Umbilical cord (tissue), 2 donors: ENCODE measurements around the gene LAD1. TPM values are rescaled to one million over a fixed set of nuclear protein-coding genes. Genes with fewer than 3 reads are reported as not detected.

ENCODE experiments used
- DNase-seq: peaks from one replicate; pipeline ENCODE4 v3.0.0-alpha.2; 2015; ENCODE audit warnings: low spot score
- total RNA-seq: library from RNA; depleted of rRNA; stranded (reverse); fragments of >200 nt; gene quantifications from one replicate; pipeline ENCODE4 v1.2.3, GENCODE V29; 2014; ENCODE audit warnings: low replicate concordance; ENCODE audit not compliant: insufficient read depth

The LAD1 gene
- total RNA-seq, 1 donor from 2014 or later: 8.2 TPM

DNA sequence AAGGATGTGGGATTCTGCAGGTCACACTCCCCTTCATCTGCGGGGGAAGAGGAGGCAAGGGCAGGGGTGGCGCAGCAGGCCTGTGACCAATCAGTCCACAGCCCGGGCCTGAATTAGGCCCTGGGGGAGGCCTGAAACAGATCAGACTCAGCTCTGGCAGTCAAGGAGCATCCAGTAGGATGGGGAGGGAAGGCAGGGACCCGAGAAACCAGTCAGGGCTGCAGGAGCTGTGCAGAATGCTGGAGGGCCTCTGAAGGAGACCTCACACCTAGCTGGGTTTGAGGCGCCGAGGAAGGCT, 34.4 kb downstream of the LAD1 start:
- no peak for DNase-seq

DNA sequence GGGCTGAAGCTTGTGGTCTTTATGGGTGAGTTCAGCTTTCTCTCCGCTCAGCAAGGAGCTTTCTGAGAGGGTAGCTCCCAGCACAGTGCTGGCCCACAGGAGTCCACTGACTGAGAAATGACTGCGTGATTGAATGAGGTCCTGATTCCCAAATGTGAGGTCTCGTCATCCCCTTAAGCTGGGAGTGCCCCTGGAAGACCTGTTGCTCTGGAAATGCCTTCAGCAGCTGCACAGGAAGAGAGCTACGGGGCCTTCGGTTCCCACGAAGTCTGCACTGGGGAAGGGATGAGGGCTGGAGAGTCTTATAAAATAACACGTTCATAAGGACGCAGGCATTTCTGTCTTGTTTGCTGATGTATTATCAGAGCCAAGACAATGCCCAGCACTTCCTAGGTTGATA, 35.7 kb downstream of the LAD1 start:
- DNase-seq: no peak

DNA sequence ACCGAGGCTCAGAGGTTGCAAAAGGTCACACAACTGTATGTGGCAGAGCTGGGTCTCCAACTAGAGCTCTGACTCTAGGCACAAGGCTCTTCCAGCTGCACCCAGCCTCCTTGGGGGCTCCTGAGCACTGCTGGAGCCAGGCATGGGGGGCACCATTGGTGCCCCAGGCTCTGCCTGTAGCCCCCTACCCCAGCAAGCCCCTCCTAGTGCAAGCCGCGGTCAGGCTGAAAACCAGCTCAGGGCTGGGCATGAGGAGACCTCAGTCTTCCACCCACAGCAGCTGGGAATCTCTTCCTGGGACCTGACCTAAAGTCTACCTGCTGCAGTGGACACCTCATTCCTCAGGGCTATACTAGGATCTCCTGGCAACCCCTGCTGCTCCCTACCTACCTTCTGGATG, 36.2 kb downstream of the LAD1 start:
- no peak for DNase-seq

DNA sequence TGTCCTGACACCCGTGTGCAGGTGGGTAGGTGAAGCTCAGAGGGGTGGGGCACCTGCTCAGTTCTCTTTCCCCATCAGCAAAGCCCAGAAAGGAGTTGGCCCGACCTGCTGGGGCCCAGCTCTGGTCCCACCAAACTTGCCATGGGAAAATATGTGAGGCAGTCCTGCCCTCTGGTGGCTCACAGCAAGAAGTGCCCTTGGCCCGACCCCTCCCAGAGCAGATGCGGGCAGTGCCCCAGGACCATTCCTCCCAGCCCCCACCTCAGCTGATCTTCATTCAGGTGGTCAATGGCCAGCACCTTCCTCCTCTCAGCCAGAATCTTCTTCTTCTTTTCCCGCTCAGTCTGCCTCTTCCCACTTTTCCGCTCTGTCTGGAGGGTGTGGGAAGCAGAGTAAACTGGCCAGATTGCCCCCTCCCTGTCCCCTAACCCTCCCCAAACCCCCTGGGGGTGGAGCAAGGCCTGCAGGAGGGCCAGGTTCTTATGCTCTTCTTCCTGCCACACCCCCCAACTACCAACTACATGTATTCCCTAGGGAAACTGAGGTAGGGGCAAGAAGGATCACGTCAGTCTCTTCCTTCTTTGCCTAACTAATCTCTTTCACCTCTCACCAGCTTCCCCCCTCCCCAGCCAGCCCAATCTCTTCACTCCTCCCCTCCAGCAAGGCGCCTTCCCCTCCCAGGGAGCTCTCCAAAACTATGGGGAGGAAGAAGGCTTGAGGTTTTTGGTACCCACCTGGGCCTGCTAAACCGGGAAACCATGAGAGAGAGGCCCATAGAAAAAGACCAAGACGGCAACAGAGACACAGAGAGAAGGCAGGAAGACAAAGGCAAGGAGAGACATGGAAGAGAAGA, 37.2 kb downstream of the LAD1 start:
- no peak for DNase-seq

DNA sequence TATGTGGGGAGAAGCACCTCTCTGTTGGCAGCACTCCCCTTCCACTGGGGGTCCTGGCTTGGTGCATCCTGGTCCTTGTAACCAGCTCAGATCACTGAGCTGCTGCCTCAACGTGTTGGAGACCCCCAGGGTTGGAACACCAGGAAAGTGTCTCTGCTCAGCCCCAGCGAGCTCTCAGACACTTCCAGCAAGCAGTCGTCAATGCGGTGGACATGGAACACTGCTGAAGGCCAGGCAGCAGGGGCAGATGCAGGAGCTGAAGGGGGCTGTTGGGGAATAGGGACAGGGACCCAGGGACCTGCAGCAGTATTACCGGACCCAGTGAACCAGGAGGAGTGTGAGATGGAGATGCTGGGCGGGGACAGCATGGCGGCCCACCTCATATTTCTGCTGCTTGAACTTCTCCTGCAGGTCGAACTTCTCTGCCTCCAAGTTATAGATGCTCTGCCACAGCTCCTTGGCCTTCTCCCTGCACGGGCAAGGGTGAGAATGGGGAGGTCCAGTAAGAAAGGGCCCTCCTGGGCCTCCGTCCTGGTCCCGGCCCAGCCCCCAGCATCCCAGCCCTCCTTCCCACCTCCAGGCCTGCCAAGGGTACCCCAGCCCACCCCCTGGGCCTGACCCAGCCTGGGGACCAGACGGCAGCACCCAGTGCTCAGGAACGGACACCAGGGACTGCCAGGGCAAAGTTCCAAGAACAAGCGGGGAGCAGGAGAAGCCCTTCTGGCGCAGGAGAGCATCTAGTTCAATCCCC, 38.0 kb downstream of the LAD1 start:
- DNase-seq: no peak

DNA sequence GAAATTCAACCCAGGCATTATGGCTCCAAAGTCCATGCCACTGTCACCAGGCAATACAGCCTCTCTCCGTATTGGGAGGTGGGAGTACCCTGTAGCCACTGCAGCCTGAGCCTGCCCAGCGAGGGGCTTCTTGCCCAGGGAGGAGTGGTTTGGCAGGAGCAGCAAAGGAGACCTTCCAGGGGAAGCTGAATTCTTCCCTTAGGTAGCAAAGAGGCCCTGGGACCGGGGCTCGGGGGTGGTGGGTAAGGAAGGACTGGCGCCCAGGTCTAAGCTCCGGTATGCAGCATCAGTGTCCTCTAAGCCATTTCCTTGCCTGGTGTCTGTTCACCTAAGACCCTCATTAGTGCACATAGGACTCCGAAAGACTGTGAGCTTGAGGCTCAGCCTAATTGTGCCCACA, 38.6 kb downstream of the LAD1 start:
- DNase-seq: no peak

DNA sequence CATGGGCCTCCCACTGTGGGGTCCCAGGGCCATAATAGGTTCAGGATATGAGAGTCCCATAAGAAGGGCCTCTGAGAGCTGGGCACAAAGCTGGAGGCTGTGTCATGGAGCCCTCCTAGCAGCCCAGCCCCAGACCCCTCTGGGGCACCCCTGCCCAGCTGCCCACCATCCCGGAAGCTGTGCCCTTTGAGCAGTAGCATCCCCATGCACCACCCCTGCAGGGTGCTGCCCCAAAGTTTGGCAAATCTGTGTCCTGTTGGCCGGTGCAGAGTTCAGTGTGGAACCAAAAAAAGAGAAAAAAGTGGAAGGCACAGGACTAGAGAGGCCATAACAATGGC, 39.3 kb downstream of the LAD1 start:
- DNase-seq: no peak

DNA sequence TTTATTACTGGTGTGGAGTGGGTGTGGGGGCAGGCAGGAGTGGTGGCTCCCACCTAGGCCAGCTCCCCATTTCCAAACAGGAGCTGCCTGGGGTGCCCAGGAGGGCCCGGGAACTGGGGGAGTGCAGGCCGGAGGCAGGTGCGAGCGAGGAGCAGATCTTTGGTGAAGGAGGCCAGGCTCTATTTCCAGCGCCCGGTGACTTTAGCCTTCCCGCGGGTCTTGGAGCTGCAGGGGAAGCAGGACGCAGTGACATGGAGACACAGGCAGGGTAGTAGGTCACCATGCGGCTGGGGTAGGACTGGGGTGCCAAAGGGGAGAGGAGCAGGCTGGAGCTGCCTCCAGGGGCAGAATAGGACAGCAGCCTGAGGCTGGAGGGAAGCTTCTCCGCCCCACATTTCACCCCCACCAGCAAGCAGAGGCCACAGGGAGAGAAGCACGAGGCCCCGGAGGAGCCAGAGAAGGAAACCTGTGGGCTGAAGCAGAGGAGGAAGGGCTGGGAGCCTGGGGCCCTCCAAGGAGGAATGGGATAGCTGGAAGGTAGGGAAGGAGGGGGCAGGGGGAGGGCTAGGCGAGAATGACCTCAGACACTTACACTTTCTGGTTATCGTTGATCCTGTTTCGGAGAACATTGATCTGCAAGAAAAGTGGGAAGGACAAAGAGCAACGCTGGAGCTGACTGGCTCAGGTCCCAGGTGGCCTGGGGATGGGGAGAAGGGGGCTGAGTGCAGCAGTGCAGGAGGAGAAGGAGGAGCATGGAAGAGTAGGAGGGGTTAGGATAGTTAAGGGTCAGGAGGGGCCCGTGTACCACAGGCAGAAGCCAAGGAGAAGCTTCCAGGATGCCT, 39.9 kb downstream of the LAD1 start:
- DNase-seq: no peak

DNA sequence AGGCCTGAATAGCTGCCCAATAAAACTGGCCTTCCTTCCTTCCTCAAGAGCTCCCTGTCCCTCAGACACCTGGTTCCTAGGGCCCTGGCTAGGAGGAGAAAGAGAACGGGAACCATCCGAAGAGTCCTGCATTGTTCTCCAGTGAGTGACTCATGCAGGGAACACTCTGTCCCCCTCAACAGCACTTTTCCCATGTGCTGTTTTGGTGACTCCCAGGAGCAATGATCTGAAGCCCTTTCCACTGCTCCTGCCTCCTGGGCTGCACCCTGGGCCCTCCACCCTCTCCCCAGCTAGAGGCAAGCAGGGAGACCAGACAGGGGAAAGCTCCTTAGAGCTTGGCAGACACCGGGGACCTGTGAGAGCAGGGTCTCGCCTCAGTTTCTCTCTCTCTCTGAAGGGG, 40.5 kb downstream of the LAD1 start:
- DNase-seq: no peak

DNA sequence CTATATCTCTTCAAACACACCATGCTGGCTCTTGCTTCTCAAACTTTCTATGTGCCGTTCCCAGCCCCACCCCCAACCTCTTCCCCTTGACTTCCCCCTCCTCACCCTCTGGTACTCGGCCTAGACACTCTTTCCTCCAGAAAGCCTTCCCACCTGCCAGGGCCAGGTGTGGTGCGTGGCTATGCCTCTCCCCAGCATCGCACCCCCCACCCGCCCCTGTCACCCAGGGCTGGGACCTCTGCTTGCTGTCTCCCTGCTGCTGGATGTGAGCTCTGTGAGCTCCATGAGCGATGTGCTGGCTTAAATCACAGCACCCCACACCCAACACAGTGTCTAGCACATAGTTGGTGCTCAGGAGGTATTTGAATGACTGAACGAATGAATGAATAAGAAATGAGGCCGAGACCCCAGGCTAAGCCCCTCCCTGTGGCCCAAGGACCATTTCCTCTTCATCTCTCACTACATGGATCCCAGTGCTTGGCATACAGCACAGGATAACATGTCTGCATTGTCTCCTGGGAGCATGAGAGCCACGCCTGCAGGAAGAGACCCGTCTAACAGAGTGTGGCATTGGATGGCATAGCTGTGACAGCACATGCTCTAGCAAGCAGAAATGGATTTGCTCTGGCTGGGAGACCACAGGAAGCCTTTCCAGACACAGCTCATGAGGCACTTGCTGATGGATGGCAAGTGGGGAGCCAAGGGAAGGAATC, 41.3 kb downstream of the LAD1 start:
- DNase-seq: no peak

DNA sequence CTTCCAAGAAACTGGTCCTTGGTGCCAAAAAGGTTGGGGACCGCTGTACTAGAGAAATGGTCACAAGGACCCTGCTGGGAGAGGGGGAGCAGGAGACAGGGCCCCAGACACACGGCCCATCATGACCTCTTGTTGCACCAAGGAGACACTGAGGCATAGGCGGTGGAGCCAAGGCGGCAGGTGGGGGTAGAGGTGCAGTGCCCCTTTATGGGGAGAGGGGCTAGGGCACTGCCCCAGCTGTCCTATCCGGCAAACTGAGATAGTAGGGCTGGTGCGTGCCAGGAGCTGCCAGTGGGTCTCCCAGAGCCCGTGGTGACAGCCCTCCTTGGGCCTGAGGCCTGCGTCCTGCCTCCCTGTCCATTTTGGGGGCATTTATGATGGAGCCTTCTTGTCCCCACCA, 41.9 kb downstream of the LAD1 start:
- no peak for DNase-seq

DNA sequence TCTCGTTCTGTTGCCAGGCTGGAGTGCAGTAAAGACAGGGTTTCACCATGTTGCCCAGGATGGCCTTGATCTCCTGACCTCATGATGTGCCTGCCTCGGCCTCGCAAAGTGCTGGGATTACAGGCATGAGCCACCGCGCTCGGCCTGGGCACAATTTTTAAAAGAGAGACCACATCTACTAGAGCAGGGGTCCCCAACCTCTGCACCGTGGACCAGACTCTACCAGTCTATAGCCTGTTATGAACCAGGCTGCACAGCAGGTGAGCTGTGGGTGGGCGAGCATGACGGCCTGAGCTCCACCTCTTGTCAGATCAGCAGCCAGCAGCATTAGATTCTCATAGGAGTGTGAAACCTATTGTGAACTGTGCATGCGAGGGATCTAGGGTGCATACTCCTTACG, 42.4 kb downstream of the LAD1 start:
- DNase-seq: no peak

DNA sequence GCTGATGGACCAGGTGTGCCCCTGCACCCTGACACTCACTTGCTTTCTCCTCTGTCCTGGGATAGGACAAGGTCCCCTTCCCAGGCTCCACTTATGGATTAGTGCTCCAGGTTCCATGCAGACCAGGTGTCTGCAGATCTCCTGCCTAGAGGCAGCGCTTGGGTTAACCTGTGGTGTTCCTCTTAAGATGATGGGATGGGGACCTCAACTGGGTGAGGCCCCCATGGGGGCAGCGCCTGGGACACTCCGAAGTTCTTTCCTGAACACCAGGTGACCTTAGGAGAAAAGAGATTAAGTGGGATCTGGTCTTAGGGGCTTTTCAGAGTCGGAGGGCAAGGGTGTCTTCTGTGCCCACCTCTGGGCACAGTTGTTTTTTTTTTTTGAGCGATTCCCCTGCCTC, 42.9 kb downstream of the LAD1 start:
- DNase-seq: no peak

DNA sequence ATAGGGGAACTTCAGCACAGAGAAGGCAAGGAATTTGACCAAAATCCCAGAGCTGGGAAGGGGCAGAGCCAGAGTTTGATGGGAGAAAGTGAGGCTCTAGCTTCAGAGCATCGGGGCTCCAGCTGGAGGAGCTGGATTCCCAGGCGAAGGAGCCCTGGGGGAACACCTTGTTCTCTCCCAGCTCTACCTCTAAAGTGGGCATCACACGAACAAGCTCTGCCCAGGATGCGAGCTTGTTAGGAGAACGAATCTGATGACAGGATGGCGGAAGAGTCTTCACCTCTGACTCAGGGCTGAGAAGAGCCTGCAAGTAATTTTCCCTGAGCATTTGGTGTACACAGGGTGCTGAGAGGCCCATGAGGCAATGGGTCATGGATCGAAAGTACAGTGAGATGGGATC, 43.7 kb downstream of the LAD1 start:
- no peak for DNase-seq

DNA sequence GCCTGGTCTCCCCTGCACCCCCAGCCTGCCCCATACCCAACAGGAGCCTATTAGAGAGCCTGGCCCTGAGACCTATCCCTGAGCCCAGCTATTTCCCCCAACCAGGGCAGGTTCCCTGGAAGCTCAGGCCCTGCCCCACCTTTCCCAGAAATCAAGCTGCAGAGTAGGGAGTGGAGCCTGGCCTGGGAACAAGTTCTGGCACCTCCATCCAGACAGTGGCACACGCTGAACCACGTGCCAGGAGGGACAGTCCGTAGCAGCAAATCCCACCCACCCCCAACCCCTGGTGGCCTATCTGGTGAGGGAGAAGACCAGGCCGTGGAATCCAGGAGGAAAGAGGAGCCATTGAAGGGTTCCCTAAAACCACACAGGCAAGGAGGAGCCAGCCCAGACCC, 44.2 kb downstream of the LAD1 start:
- DNase-seq: no peak

DNA sequence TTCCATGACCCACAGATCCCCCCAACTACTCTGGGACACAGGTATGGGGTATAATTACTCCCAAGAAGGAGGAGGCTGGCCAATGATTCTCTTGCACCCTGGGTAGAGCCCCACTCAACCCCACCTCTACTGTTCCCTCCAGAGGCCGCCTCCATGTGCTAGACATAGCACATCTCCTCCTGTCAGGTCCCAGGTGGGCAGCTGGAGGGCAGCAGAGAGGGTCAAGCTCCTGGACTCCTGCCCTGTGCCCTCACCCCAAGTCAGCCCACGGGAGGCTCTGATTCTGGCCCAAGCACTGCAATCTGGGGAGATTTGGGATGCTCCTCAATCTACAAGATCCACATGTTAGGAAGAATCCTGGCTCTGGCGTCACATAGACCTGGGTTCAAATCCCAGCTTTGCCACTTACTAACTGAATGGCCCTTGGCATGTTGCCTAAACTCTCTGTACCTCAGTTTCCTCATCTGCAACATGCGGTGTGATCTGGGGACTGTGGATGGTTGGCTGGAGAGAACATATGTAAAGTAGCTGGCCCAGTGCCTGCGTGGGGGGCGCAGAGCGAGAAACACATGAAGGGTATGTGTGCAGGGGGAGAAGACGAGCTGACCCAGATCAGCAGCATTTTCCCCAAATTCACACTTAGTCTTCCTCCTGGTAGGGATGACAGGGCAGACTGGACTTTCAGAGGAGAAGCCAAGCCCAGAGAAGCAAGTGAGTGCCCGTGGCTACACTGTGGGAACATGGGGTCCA, 44.8 kb downstream of the LAD1 start:
- no peak for DNase-seq

DNA sequence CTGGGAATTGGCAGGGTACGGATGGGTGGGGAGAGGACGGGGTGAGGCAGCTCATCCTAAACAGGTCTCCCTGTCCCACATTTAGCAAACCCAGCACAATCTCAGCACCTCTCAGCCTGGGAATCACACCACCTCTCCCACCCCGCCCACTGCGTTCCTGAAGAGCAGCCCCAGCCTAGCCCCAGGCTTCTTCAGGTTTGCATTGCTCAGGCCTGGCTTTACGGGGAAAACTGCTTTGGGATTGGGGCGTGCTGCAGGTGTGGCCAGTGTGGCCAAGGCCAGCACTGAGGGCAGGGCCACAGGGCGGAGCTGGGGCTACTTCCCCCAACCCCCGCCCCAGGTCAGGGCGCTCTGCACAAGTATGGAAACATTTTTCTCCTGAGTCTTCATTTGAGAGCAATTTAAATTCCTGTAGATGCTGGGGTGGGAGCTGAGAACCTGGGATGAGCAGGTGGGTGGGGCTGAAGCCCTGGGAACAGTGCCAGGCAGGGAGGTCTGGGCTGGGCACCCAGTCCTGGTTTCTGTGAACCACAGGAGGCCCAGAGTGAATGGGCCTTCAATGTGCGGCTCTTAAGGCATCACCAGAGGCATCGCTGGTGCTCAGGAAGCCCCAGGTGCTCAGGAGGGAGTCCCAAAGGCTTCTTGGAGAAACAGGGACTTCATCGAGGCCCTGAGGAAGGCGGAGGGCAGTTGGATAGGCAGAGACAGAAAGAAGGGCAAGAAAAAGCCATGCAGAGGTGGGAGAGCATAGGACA, 45.8 kb downstream of the LAD1 start:
- no peak for DNase-seq

DNA sequence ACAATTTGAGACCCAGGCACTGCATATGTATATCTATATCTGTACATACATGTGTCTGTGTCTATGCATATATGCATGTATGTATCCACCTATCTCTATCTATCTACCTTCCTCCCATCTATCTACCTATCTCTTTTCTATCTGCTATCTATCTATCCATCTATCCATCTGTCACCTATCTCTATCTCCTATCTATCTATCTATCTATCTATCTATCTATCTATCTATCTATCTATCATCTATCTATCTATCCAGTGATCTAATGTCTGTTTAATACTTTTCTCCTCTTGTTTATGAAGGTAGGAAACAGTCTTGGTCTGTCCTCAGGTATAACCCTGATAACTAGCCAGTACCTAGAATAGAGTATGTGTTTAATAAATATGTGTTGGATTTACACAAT, 47.5 kb downstream of the LAD1 start:
- DNase-seq: no peak

DNA sequence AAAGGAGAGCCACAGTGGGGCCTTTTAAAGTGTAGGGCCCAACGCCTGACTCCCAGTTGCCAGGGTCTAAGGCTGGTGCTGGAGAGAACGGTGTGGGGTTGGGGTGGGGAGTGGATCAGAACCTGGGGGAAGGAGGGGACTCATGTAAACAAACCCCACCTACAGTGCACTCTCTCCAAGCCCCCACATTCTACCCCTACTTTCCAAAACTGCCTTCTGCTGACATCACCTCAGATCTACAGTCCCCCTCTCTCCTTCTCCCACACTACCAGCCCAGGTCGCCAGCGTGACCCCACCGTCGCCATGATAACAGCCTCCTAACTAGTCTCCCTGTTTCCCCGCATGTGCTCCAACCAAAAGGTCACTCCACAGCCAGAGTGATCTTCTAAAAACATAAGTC, 48.2 kb downstream of the LAD1 start:
- DNase-seq: no peak

DNA sequence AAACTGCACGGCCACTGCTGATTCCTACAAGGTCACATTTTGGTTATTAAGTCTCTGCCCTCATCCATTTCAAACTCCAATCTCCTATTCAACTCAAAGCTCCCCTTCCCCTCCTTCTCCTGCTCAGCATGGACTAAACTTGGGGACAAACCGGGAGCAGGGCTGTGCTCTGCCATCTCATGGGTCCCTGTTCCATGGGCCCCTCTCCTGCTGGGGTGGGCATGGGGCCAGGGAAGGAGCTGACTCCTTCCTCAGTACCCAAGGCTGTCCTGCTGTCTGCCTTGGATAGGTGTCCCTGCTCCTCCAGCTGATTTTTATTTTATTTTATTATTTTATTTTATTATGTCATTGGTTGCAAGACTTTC, 48.8 kb downstream of the LAD1 start:
- no peak for DNase-seq

DNA sequence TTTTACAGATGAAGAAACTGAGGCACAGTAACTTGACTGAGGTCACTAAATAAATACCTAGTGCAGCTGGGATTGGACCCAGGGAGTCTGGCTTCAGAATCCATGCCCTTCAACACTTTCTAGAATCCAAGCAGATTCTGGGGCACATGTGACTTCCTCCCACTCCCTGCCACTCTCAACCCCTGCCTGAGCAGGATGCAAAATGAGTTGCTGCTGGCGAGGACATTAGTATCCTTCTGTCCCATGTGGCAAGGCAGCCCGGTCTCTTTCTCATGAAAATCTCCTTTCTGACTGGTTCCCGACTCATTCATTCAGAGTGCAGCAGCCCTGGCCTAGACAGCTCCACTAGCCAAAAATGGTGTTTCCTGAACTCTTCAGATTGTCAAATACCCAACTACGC, 50.0 kb downstream of the LAD1 start:
- DNase-seq: no peak
